ENCODE results near the gene TEKT3.

- TF ChIP-seq, protein P1, sequence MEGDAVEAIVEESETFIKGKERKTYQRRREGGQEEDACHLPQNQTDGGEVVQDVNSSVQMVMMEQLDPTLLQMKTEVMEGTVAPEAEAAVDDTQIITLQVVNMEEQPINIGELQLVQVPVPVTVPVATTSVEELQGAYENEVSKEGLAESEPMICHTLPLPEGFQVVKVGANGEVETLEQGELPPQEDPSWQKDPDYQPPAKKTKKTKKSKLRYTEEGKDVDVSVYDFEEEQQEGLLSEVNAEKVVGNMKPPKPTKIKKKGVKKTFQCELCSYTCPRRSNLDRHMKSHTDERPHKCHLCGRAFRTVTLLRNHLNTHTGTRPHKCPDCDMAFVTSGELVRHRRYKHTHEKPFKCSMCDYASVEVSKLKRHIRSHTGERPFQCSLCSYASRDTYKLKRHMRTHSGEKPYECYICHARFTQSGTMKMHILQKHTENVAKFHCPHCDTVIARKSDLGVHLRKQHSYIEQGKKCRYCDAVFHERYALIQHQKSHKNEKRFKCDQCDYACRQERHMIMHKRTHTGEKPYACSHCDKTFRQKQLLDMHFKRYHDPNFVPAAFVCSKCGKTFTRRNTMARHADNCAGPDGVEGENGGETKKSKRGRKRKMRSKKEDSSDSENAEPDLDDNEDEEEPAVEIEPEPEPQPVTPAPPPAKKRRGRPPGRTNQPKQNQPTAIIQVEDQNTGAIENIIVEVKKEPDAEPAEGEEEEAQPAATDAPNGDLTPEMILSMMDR (IDR thresholded peaks at IDR 0.05), result no peak
- TF ChIP-seq EP300 (IDR thresholded peaks at IDR 0.05; ENCODE audit: low read depth), result no peak
- no peak for TF ChIP-seq POLR2AphosphoS5 (IDR thresholded peaks at IDR 0.05)
- no peak for TF ChIP-seq POLR2A (IDR thresholded peaks at IDR 0.05)
These were observed 39.0 kb upstream of the TEKT3 start for GRCh38 chr17:15380446-15380845.
